Lung (tissue), 12 donors: Measurements from ENCODE around the gene SUPT3H. TPM values are rescaled to one million over a fixed set of nuclear protein-coding genes. Genes with fewer than 3 reads are reported as not detected.

ENCODE experiments used
- ATAC-seq: fragments of 200-7000 bp; cut with Tn5 transposase; one replicate; pipeline ENCODE4 v1.9.1; 2020; ENCODE audit warnings: moderate number of reproducible peaks; ENCODE audit not compliant: insufficient read depth, low FRiP score
- DNase-seq, 3 donors: peaks; one replicate each; pipeline ENCODE4 v3.0.0-alpha.2; 2013 to 2017
- H3K27ac ChIP-seq, 2 donors: one replicate each; pipeline ENCODE4 v1.5.1; 2013; ENCODE audit warnings: mild to moderate bottlenecking in 2 of 2, moderate library complexity in 2 of 2, control low read depth in 1 of 2, inconsistent platforms in 1 of 2, low read depth in 1 of 2, low read length in 1 of 2
- H3K27me3 ChIP-seq, 3 donors: one replicate each; pipeline ENCODE4 v1.5.1; 2013; ENCODE audit warnings: low read length in 2 of 3; ENCODE audit not compliant: control insufficient read depth in 3 of 3, insufficient read depth in 3 of 3
- H3K36me3 ChIP-seq, 4 donors: one replicate each; pipeline ENCODE4 v1.5.1; 2013; ENCODE audit warnings: low read length in 4 of 4, mild to moderate bottlenecking in 1 of 4, moderate library complexity in 1 of 4; ENCODE audit not compliant: control insufficient read depth in 4 of 4, insufficient read depth in 4 of 4
- H3K4me1 ChIP-seq, 5 donors: one replicate each; pipeline ENCODE4 v1.5.1; 2013; ENCODE audit warnings: low read length in 5 of 5, mild to moderate bottlenecking in 2 of 5, moderate library complexity in 1 of 5; ENCODE audit not compliant: control insufficient read depth in 5 of 5, insufficient read depth in 5 of 5
- H3K4me3 ChIP-seq: one replicate; pipeline ENCODE4 v1.5.1; 2013; ENCODE audit warnings: mild to moderate bottlenecking, control low read depth, moderate library complexity
- H3K9ac ChIP-seq, 2 donors: one replicate each; pipeline ENCODE4 v1.5.1; 2013; ENCODE audit warnings: low read length in 2 of 2, control low read depth in 1 of 2; ENCODE audit not compliant: insufficient read depth in 1 of 2
- H3K9me3 ChIP-seq, 4 donors: one replicate each; pipeline ENCODE4 v1.5.1; 2013; ENCODE audit warnings: low read length in 3 of 4, mild to moderate bottlenecking in 1 of 4, moderate library complexity in 1 of 4; ENCODE audit not compliant: control insufficient read depth in 4 of 4, insufficient read depth in 3 of 4
- WGBS, 2 donors: extraction: QIAGEN DNeasy Blood & Tissue Kit; methylation state at CpG; one replicate each; pipeline ENCODE4 v1.1.7; 2013; 5-methylcytosine and 5-hydroxymethylcytosine counted together
- polyA plus RNA-seq, 2 donors: library from polyadenylated mRNA; stranded (reverse); fragments of 200-250 nt; gene quantifications; one replicate each; pipeline ENCODE4 v1.2.1, GENCODE V29; 2013
- total RNA-seq, 2 donors: library from RNA; depleted of rRNA in 1 of 2; stranded (reverse); fragments of >200 nt in 1 of 2; gene quantifications; one replicate each; pipeline ENCODE4 v1.2.1, GENCODE V29; 2014 to 2021
- TF ChIP-seq, protein P1 (sequence below): IDR thresholded peaks from 2 replicates; pipeline ENCODE4 v1.5.1; 2012; ENCODE audit warnings: mild to moderate bottlenecking; ENCODE audit errors: control extremely low read depth, extremely low read depth
- donor health status: control.
- donor health status: control.
- donor health status: Bipolar disorder and iron deficiency.
- donor health status: healthy.
- donor health status: DM: yes; HTN: yes; CAD: no.

Gene SUPT3H
- total and polyA plus RNA-seq, 4 donors, result 5.2 to 17.4 (median 8.2) TPM

DNA sequence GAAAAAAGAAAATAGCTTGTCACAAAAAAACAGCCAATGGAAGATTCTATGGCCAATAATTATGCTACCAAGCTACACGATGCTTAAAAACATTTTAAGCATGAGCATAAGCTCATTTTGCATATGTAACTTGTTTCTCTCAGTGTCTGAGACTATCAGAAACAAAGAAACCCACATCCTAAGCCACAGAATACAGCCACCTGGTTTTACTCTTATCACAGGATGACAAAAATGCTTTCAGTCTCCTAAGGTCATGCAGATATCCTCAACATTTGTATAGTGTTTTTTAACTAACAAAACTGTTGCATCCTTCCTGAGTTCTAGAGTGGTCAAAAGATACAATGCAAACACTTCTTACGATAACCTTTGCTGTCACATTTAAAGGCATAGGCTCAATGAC lies 221.7 kb downstream of the SUPT3H start:
- Histone ChIP-seq H3K4me1 (no peaks in the 10 kb centered on the region), H3K36me3 (no peaks in the 10 kb centered on the region), H3K27me3 (no peaks in the 10 kb centered on the region), H3K27ac (no peak overlapping the region), H3K9me3 (no peaks in the 10 kb centered on the region), H3K4me3 (no peak overlapping the region), H3K9ac (no peak overlapping the region)
- no peak for ATAC-seq
- TF ChIP-seq, protein P1, sequence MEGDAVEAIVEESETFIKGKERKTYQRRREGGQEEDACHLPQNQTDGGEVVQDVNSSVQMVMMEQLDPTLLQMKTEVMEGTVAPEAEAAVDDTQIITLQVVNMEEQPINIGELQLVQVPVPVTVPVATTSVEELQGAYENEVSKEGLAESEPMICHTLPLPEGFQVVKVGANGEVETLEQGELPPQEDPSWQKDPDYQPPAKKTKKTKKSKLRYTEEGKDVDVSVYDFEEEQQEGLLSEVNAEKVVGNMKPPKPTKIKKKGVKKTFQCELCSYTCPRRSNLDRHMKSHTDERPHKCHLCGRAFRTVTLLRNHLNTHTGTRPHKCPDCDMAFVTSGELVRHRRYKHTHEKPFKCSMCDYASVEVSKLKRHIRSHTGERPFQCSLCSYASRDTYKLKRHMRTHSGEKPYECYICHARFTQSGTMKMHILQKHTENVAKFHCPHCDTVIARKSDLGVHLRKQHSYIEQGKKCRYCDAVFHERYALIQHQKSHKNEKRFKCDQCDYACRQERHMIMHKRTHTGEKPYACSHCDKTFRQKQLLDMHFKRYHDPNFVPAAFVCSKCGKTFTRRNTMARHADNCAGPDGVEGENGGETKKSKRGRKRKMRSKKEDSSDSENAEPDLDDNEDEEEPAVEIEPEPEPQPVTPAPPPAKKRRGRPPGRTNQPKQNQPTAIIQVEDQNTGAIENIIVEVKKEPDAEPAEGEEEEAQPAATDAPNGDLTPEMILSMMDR, result no peak
- DNase-seq, result no peak
- 33 to 36% methylated on average over 2 of the region's 2 CpGs for WGBS, 2 donors

DNA sequence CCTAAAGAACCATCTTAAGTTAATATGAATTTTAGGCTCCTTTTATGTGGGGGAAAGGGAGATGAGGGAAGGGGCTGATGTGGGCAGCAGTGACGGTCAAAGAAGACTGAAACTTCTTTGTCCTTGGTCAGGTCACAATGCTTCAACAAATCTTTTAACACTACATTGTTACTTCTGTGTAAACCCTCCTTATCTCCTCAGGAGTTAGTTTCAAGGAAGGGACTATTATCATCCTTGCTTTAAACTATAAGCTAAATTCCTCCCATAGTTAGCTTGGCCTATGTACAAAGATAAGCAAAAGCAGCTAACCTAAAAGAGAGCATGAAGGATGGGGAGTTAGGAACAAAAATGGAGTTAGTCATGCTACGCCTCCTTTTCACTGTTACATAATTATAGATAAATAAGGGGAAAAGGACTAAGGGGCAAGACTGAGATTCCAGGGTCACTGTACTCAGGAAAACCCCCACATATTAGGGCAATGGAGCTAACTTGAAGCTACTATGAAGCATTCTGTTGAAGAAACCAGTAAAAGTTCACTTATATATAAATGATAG lies 222.3 kb downstream of the SUPT3H start:
- Histone ChIP-seq H3K4me3 (no peak overlapping the region), H3K27me3 (no peaks in the 10 kb centered on the region), H3K27ac (no peak overlapping the region), H3K9me3 (no peaks in the 10 kb centered on the region), H3K9ac (no peak overlapping the region), H3K36me3 (no peaks in the 10 kb centered on the region), H3K4me1 (no peaks in the 10 kb centered on the region)
- DNase-seq, result no peak
- 94 to 97% methylated on average over 2 of the region's 2 CpGs for WGBS, 2 donors
- TF ChIP-seq, protein P1, result no peak
- ATAC-seq, result no peak

DNA sequence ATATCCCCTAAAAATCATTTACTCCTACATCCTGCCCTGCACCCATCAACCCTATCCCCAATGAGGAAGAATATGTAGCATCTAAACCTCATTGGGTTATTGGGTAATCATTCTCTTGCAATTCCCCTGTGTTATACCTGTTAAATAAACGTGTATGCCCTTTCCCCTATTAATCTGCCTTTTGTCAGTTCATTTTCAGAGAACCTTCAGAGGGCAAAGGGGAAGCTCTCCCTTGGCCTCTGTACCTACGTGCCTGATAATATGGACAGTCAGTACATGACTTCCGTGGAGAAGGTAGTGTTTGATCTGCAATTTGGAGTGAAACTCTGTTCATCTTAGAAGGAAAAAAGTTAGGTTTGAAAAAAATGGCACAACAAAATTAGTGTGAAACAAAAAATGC lies 223.1 kb downstream of the SUPT3H start:
- DNase-seq (no peak), ATAC-seq (no peak)
- no peaks in the 10 kb centered on the region for H3K4me1 ChIP-seq
- H3K27me3 ChIP-seq, result no peaks in the 10 kb centered on the region
- H3K9me3 ChIP-seq, result no peaks in the 10 kb centered on the region
- no peak overlapping the region for H3K9ac ChIP-seq
- 66 to 83% methylated on average over 3 of the region's 3 CpGs for WGBS, 2 donors
- TF ChIP-seq, protein P1, result no peak
- no peak overlapping the region for H3K4me3 ChIP-seq
- no peaks in the 10 kb centered on the region for H3K36me3 ChIP-seq
- H3K27ac ChIP-seq, result no peak overlapping the region

DNA sequence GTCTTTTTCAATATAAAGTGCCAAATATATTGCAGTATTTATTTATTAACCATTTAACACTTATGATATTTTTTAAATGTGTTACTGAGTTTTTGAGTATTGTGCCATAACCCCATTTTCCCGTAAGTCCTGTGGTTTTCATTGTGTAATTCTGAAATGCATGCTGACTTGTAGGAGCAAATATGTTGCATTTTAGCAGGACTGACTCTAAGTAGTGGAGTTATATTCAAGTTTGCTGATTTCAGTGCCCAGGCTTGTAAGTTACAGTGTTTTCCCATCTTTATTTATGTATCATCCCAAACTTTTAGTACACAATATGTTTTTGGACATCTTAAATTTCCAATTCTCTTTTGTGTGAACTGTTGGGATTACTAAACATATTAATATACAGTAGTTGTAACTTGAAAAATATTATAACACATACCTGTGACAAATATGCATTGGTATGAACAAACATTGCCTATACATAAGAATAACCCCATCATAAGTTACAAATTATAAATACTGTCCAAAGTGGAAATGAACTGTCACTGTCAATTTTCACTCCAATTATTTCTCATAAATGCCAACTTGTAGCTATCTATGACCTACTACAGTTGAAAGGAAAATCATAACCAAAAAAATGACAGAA lies 228.9 kb downstream of the SUPT3H start:
- TF ChIP-seq, protein P1, result no peak
- DNase-seq, result no peak
- Histone ChIP-seq H3K27me3 (no peaks in the 10 kb centered on the region), H3K4me3 (no peak overlapping the region), H3K9ac (no peak overlapping the region), H3K36me3 (no peaks in the 10 kb centered on the region), H3K4me1 (no peaks in the 10 kb centered on the region), H3K9me3 (peaks cover 0 to 9% (median 0%) of the 10 kb centered on the region in 4 donors), H3K27ac (no peak overlapping the region)
- WGBS, 2 donors, result 36 to 71% methylated on average over 1 of the region's 1 CpG
- no peak for ATAC-seq
